ENCODE data around the gene FIS1.

- TF ChIP-seq CTCF (IDR thresholded peaks at IDR 0.05) (no peak), POLR2A (IDR thresholded peaks at IDR 0.05) (no peak), EP300 (IDR thresholded peaks at IDR 0.05) (no peak)
Observed at GRCh38 chr7:101233907-101234547, 10.9 kb downstream of the FIS1 start.

All from tibial nerve (tissue), 4 donors.